Lower lobe of right lung (tissue), 2 donors: ENCODE results near the gene THSD7A. TPM values are rescaled to one million over a fixed set of nuclear protein-coding genes. Genes with fewer than 3 reads are reported as not detected.

Experiments
- ATAC-seq, 2 donors: fragments of 200-7000 bp; cut with Tn5 transposase; one replicate each; pipeline ENCODE4 v1.9.1; 2020 to 2022; ENCODE audit warnings: mild to moderate bottlenecking in 2 of 2, moderate library complexity in 2 of 2
- DNase-seq: peaks from one replicate; pipeline ENCODE4 v3.0.0-alpha.2; 2020
- H3K27ac ChIP-seq: fragments of 200-600 bp; one replicate; pipeline ENCODE4 v1.8.0; 2022
- H3K27me3 ChIP-seq: fragments of 200-600 bp; one replicate; pipeline ENCODE4 v1.8.0; 2022; ENCODE audit warnings: low read depth
- H3K36me3 ChIP-seq: fragments of 200-600 bp; one replicate; pipeline ENCODE4 v1.8.0; 2022; ENCODE audit warnings: mild to moderate bottlenecking
- H3K4me1 ChIP-seq: fragments of 200-600 bp; one replicate; pipeline ENCODE4 v1.8.0; 2022
- H3K4me3 ChIP-seq: fragments of 200-600 bp; one replicate; pipeline ENCODE4 v1.8.0; 2022; ENCODE audit warnings: mild to moderate bottlenecking
- H3K9me3 ChIP-seq: fragments of 200-600 bp; one replicate; pipeline ENCODE4 v1.8.0; 2022
- intact Hi-C: fragments of 100-400 bp; cut with DNase I; formaldehyde crosslinking; loops from one replicate; pipeline ENCODE4 v1.11.0; 2022
- total RNA-seq: library from RNA; stranded (reverse); fragmentation: NEBNext Ultra II Directional; extraction: Animal tissue kit (Norgen Biotek cat#: 25700); gene quantifications from one replicate; pipeline ENCODE4 v1.2.1, GENCODE V29; 2021
- TF ChIP-seq, protein P1 (sequence below): fragments of 200-600 bp; IDR thresholded peaks from one replicate; pipeline ENCODE4 v1.8.0; 2022; ENCODE audit warnings: antibody characterized with exemption, mild to moderate bottlenecking
- donor health status: DM: no; HTN: yes; CAD: no; lungs with severe emphysema.

The THSD7A gene
- total RNA-seq, 1 donor from 2014 or later, result 7.2 TPM

DNA sequence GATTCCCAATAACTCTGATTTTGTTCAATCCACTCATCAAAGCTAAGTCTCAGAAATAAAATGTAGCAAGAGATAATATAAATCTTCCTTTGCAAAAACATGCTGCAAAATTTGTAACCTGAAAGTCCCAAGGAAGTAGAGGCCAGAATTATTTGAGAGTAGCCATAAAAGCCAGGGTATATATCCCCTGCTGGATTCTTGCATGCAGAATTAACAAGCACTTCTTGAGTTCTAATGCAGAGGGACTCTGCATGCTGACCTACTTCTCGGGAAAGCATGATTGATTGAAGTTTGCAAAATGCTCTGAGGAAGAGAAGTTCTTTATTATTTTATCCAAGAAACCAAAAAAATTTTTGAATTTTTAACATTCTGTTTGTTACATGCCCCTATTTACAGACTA lies 121.6 kb downstream of the THSD7A start:
- ATAC-seq (no peak), DNase-seq (no peak)
- no peaks in the 10 kb centered on the region for H3K36me3 ChIP-seq
- no peaks in the 10 kb centered on the region for H3K4me1 ChIP-seq
- no peaks in the 10 kb centered on the region for H3K9me3 ChIP-seq
- intact Hi-C loops, result no loop called here
- no peak overlapping the region for H3K27ac ChIP-seq
- TF ChIP-seq, protein P1, sequence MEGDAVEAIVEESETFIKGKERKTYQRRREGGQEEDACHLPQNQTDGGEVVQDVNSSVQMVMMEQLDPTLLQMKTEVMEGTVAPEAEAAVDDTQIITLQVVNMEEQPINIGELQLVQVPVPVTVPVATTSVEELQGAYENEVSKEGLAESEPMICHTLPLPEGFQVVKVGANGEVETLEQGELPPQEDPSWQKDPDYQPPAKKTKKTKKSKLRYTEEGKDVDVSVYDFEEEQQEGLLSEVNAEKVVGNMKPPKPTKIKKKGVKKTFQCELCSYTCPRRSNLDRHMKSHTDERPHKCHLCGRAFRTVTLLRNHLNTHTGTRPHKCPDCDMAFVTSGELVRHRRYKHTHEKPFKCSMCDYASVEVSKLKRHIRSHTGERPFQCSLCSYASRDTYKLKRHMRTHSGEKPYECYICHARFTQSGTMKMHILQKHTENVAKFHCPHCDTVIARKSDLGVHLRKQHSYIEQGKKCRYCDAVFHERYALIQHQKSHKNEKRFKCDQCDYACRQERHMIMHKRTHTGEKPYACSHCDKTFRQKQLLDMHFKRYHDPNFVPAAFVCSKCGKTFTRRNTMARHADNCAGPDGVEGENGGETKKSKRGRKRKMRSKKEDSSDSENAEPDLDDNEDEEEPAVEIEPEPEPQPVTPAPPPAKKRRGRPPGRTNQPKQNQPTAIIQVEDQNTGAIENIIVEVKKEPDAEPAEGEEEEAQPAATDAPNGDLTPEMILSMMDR, result no peak
- no peak overlapping the region for H3K4me3 ChIP-seq
- no peaks in the 10 kb centered on the region for H3K27me3 ChIP-seq

DNA sequence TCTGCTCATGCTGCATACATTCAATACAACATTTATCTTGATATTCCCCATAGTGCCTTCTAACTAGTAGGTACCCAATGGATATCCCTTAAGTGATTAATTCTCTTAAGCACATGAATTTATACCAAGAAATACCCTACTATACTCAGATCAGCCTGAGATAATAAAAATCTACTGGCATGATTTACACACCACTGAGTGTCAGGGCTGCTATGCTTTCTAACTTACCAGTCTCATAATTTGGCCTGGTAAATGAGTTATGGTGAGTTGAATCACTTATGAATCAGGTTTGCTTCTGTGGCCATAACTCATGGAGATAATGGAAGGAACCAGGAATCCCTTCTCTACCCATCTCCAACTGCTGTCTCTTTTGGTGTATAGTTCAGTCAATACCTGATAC lies 122.8 kb downstream of the THSD7A start:
- no peaks in the 10 kb centered on the region for H3K27me3 ChIP-seq
- H3K27ac ChIP-seq, result no peak overlapping the region
- intact Hi-C loops, result no loop called here
- no peak overlapping the region for H3K4me3 ChIP-seq
- no peaks in the 10 kb centered on the region for H3K9me3 ChIP-seq
- TF ChIP-seq, protein P1, result no peak
- DNase-seq (no peak), ATAC-seq (no peak)
- no peaks in the 10 kb centered on the region for H3K36me3 ChIP-seq
- H3K4me1 ChIP-seq, result no peaks in the 10 kb centered on the region

DNA sequence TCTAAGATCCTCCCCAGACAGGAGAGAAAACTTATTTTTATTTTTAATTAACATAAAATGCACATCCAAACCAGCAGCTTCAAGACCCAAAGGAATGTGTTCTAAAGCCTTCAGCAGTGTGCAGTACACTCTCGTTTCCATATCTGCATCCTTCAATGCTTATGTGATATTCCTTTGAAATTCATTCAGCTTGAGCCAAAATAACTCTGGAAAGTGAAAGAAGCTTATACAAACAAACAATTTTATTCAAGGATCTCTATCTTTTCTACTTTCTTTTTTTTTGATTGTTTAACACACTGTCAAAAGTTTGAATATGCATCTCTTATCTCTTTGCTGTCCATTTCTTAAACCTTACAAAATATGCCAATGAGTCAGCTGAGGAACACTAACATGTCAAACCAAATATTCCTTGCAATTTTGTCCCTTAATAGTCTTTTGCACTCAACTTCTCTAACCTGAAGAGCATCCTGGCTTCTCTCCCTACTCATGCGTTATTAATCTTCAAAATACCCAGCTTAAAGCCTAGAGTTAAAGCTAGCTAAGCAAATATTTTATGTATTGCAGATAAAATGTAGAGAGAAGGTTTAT lies 124.3 kb downstream of the THSD7A start:
- ATAC-seq, result no peak
- Histone ChIP-seq H3K4me3 (no peak overlapping the region), H3K36me3 (no peaks in the 10 kb centered on the region), H3K9me3 (no peaks in the 10 kb centered on the region), H3K27me3 (no peaks in the 10 kb centered on the region), H3K27ac (no peak overlapping the region), H3K4me1 (peaks cover 3% of the 10 kb centered on the region)
- no peak for DNase-seq
- TF ChIP-seq, protein P1, result no peak
- intact Hi-C loops, result no loop called here

DNA sequence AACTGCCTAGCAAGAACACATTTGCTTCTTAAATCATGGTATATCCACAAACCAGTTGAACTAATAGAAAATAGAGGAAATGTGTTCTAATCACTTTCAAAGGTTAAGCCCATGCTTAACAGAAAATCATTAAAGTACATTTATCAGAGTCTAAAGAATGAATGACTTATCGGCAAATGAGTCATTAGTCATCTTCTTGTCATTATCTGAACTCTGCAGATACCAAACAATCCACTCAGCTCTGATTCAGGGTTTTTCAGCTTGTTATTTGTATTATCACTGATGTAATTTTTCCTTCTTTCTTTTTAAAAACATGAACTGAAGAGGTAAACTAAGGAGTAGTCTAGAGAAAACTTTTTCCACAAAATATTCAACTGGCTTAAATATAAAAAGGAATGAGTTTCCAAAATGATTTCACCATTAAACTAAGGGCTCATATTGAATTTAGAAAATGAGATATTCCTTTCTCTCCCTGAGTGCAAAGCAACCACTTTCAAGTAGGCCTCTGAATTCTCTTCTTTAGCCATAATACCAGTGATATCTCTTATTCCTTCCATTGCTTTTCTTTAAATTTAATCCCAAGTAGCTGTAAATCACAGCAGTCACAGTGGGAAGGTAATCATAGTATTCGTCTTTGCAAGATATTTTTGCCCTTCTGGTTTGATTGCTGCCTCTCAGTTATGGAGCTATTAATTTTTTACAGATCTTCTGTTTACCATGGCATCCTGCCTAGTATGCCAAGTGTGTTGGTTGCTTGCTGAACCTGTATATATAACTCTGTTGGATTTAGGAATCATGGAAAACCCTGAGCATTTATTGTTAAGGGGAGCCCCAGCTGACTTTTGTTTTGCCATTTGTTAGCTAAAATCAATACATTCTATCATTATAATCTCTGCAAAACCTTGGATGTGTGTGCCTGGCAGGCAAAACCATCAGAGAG lies 125.1 kb downstream of the THSD7A start:
- H3K27me3 ChIP-seq, result no peaks in the 10 kb centered on the region
- H3K4me3 ChIP-seq, result no peak overlapping the region
- no peak overlapping the region for H3K27ac ChIP-seq
- no peaks in the 10 kb centered on the region for H3K36me3 ChIP-seq
- H3K4me1 ChIP-seq, result peaks cover 7% of the 10 kb centered on the region
- no peak for DNase-seq
- TF ChIP-seq, protein P1, result no peak
- intact Hi-C loops, result no loop called here
- H3K9me3 ChIP-seq, result no peaks in the 10 kb centered on the region
- ATAC-seq, result peak; percentile 71 to 80

DNA sequence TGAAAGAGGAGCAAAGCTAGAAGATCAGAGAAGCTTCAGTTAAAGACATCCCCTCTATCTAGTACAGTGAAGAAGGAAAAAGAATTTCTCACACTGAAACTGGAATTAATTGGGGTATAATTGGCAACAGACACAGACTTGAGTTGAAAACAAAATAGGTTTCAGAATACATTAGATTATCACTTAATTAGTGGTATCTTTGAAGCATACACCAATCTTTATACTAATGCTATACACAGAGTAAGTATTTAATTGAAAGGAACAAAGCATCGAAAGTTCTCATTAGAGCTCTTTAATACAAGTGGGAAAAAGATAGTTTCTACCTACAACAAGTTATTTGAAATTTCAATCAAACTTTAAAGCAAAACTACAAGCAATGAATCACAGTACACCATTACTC lies 128.2 kb downstream of the THSD7A start:
- Histone ChIP-seq H3K4me3 (no peak overlapping the region), H3K4me1 (peaks cover 7% of the 10 kb centered on the region), H3K36me3 (no peaks in the 10 kb centered on the region), H3K27me3 (no peaks in the 10 kb centered on the region), H3K27ac (no peak overlapping the region), H3K9me3 (no peaks in the 10 kb centered on the region)
- TF ChIP-seq, protein P1, result no peak
- intact Hi-C loops, result no loop called here
- ATAC-seq (no peak), DNase-seq (no peak)
